ENCODE results near the gene ANO10. TPM values are rescaled to one million over a fixed set of nuclear protein-coding genes. Genes with fewer than 3 reads are reported as not detected.

ANO10 gene
- total RNA-seq, 4 donors from 2014 or later = 28.2 to 36.9 (median 31.6) TPM

GRCh38 chr3:43411429-43411828, 210.4 kb downstream of the ANO10 start:
- H3K36me3 ChIP-seq = peaks cover 5% of the 10 kb centered on the region
- H3K4me3 ChIP-seq = no peak overlapping the region
- DNase-seq (ENCODE audit: low spot score in 2 of 2) = no peak
- no peaks in the 10 kb centered on the region for H3K27me3 ChIP-seq
- H3K27ac ChIP-seq = no peak overlapping the region
- TF ChIP-seq POLR2A (IDR thresholded peaks at IDR 0.05) (no peak), POLR2AphosphoS5 (IDR thresholded peaks at IDR 0.05) (no peak), CTCF (IDR thresholded peaks at IDR 0.05) (no peak), EP300 (IDR thresholded peaks at IDR 0.05) (no peak)
- H3K4me1 ChIP-seq = no peaks in the 10 kb centered on the region
- no peaks in the 10 kb centered on the region for H3K9me3 ChIP-seq
- WGBS = 87% methylated on average over 1 of the region's 1 CpG

GRCh38 chr3:43410592-43410991, 211.2 kb downstream of the ANO10 start:
- no peak overlapping the region for H3K4me3 ChIP-seq
- H3K27ac ChIP-seq = no peak overlapping the region
- DNase-seq (ENCODE audit: low spot score in 2 of 2) = no peak
- WGBS = 85% methylated on average over 3 of the region's 3 CpGs
- H3K27me3 ChIP-seq = no peaks in the 10 kb centered on the region
- H3K36me3 ChIP-seq = peaks cover 5% of the 10 kb centered on the region
- no peaks in the 10 kb centered on the region for H3K9me3 ChIP-seq
- TF ChIP-seq POLR2A (IDR thresholded peaks at IDR 0.05) (no peak), EP300 (IDR thresholded peaks at IDR 0.05) (no peak), POLR2AphosphoS5 (IDR thresholded peaks at IDR 0.05) (no peak), CTCF (IDR thresholded peaks at IDR 0.05) (no peak)
- no peaks in the 10 kb centered on the region for H3K4me1 ChIP-seq

GRCh38 chr3:43409506-43409905, 212.3 kb downstream of the ANO10 start:
- TF ChIP-seq EP300 (IDR thresholded peaks at IDR 0.05) (no peak), POLR2AphosphoS5 (IDR thresholded peaks at IDR 0.05) (no peak), POLR2A (IDR thresholded peaks at IDR 0.05) (no peak), CTCF (IDR thresholded peaks at IDR 0.05) (no peak)
- H3K9me3 ChIP-seq = no peaks in the 10 kb centered on the region
- no peak overlapping the region for H3K27ac ChIP-seq
- H3K27me3 ChIP-seq = no peaks in the 10 kb centered on the region
- no peak for DNase-seq (ENCODE audit: low spot score in 2 of 2)
- peaks cover 5% of the 10 kb centered on the region for H3K36me3 ChIP-seq
- no peak overlapping the region for H3K4me3 ChIP-seq
- no peaks in the 10 kb centered on the region for H3K4me1 ChIP-seq
- WGBS = 90% methylated on average over 4 of the region's 4 CpGs

DNA sequence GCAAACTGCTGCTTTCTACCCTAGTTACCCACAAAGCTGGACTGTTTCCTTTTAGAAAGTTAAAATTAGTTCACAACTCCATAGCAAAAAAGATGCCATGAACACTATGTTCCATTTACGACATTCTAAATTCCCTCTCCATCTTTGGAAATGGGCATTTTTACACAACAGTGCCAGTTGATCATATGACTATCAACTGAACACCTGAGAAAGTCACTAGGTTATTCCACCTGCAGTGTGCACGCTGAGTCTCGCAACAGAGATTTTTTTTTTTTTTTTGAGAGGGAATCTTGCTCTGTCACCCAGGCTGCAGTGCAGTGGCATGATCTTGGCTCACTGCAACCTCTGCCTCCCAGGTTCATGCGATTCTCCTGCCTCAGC, 215.2 kb downstream of the ANO10 start:
- WGBS = 94% methylated on average over 4 of the region's 4 CpGs
- no peaks in the 10 kb centered on the region for H3K4me1 ChIP-seq
- H3K9me3 ChIP-seq = no peaks in the 10 kb centered on the region
- no peak overlapping the region for H3K27ac ChIP-seq
- DNase-seq (ENCODE audit: low spot score in 2 of 2) = no peak
- TF ChIP-seq POLR2A (IDR thresholded peaks at IDR 0.05) (no peak), POLR2AphosphoS5 (IDR thresholded peaks at IDR 0.05) (no peak), CTCF (IDR thresholded peaks at IDR 0.05) (no peak), EP300 (IDR thresholded peaks at IDR 0.05) (no peak)
- H3K27me3 ChIP-seq = no peaks in the 10 kb centered on the region
- no peak overlapping the region for H3K4me3 ChIP-seq
- H3K36me3 ChIP-seq = peaks cover 5% of the 10 kb centered on the region

GRCh38 chr3:43405888-43406642, 215.7 kb downstream of the ANO10 start:
- no peak for DNase-seq (ENCODE audit: low spot score in 2 of 2)
- Histone ChIP-seq H3K9me3 (no peaks in the 10 kb centered on the region), H3K27me3 (no peaks in the 10 kb centered on the region), H3K36me3 (peaks cover 5% of the 10 kb centered on the region), H3K4me3 (no peak overlapping the region), H3K27ac (no peak overlapping the region), H3K4me1 (no peaks in the 10 kb centered on the region)
- TF ChIP-seq POLR2A (IDR thresholded peaks at IDR 0.05) = no peak
- WGBS = 76% methylated on average over 11 of the region's 11 CpGs

All from suprapubic skin (tissue), 4 donors.